GM19455 (cell line): Measurements from ENCODE around the gene PYROXD2.

ENCODE experiments used
- ATAC-seq: cut with Tn5 transposase; IDR thresholded peaks from one replicate; pipeline ENCODE4 v1.9.1; 2021; ENCODE audit not compliant: unreplicated experiment

The PYROXD2 gene

GRCh38 chr10:98414932-98415730 is at the start of gene PYROXD2:
Gene PYROXD2, minus strand, starts transcription at chr10:98415182. Its CDS starts 47 bp downstream, at chr10:98415135.
- no peak for ATAC-seq

- ATAC-seq, result no peak
These were observed 49.2 kb upstream of the PYROXD2 start for GRCh38 chr10:98463976-98464754.

GRCh38 chr10:98463016-98463415 is 48.0 kb upstream of the PYROXD2 start:
- no peak for ATAC-seq

- no peak for ATAC-seq
These were observed 46.5 kb upstream of the PYROXD2 start for GRCh38 chr10:98461500-98461842.

GRCh38 chr10:98460837-98461499 is 46.0 kb upstream of the PYROXD2 start:
- ATAC-seq, result no peak

GRCh38 chr10:98458809-98459784 is 44.1 kb upstream of the PYROXD2 start:
- ATAC-seq, result no peak

GRCh38 chr10:98457721-98458120 is 42.7 kb upstream of the PYROXD2 start:
- ATAC-seq, result no peak

GRCh38 chr10:98456686-98457482 is 41.9 kb upstream of the PYROXD2 start:
- no peak for ATAC-seq

GRCh38 chr10:98456043-98456570 is 41.1 kb upstream of the PYROXD2 start:
- no peak for ATAC-seq

GRCh38 chr10:98453729-98454128 is 38.7 kb upstream of the PYROXD2 start:
- no peak for ATAC-seq

GRCh38 chr10:98450618-98451017 is 35.6 kb upstream of the PYROXD2 start:
- ATAC-seq, result no peak

- ATAC-seq, result no peak
These were observed 34.3 kb upstream of the PYROXD2 start for GRCh38 chr10:98449287-98449686.

- ATAC-seq, result peak; percentile 92
These were observed 31.8 kb upstream of the PYROXD2 start, which contains the start of gene HPS1 for GRCh38 chr10:98446661-98447221. Gene HPS1, minus strand, starts transcription at chr10:98446935. Its CDS starts 3,695 bp downstream, at chr10:98443240.

- ATAC-seq, result peak; percentile 42
These were observed 31.2 kb upstream of the PYROXD2 start for GRCh38 chr10:98446151-98446660.

- ATAC-seq, result no peak
These were observed 30.3 kb upstream of the PYROXD2 start for GRCh38 chr10:98445200-98445812.

GRCh38 chr10:98444314-98445006 is 29.5 kb upstream of the PYROXD2 start:
- ATAC-seq, result no peak

GRCh38 chr10:98438715-98439114 is 23.7 kb upstream of the PYROXD2 start:
- ATAC-seq, result no peak

GRCh38 chr10:98436704-98437103 is 21.7 kb upstream of the PYROXD2 start:
- no peak for ATAC-seq
